Endodermal cell (in vitro differentiated cells): ENCODE data around the gene PRR14L. TPM values are rescaled to one million over a fixed set of nuclear protein-coding genes. Genes with fewer than 3 reads are reported as not detected.
A peak's percentile ranks its signal among the peaks of the same experiment; 100 is the strongest.
"Not testable (repeated sequence)": the region's sequence is repeated elsewhere in the genome, so short reads cannot be mapped to it uniquely, and the experiment has no call there.

Experiments
- DNase-seq: peaks from one replicate; pipeline ENCODE4 v3.0.0-alpha.2; 2017
- H3K27ac ChIP-seq: 2 replicates; pipeline ENCODE4 v1.5.1; 2013; ENCODE audit warnings: mild to moderate bottlenecking, low read depth, low read length, moderate library complexity
- H3K27me3 ChIP-seq: 2 replicates; pipeline ENCODE4 v1.6.1; 2013; ENCODE audit warnings: mild to moderate bottlenecking, low read length, moderate library complexity; ENCODE audit not compliant: insufficient read depth, control insufficient read depth, poor library complexity, severe bottlenecking
- H3K36me3 ChIP-seq: 2 replicates; pipeline ENCODE4 v1.7.0; 2013; ENCODE audit warnings: mild to moderate bottlenecking, low read length, moderate library complexity; ENCODE audit not compliant: control insufficient read depth, insufficient read depth
- H3K4me1 ChIP-seq: one replicate; pipeline ENCODE4 v1.7.0; 2013; ENCODE audit warnings: low read length; ENCODE audit not compliant: control insufficient read depth, insufficient read depth
- H3K4me3 ChIP-seq: 2 replicates; pipeline ENCODE4 v1.5.1; 2013; ENCODE audit warnings: mild to moderate bottlenecking, low read length, moderate library complexity
- H3K9ac ChIP-seq: 2 replicates; pipeline ENCODE4 v1.6.1; 2013; ENCODE audit warnings: mild to moderate bottlenecking, low read length, moderate library complexity; ENCODE audit not compliant: poor library complexity, severe bottlenecking; ENCODE audit errors: extremely low read depth
- H3K9me3 ChIP-seq: 2 replicates; pipeline ENCODE4 v1.6.1; 2013; ENCODE audit warnings: mild to moderate bottlenecking, low read length, moderate library complexity; ENCODE audit not compliant: control insufficient read depth
- H3K27ac Mint-ChIP-seq: 2 replicates; pipeline ENCODE4 v1.8.0; 2020; ENCODE audit warnings: mixed read lengths
- H3K27me3 Mint-ChIP-seq: 2 replicates; pipeline ENCODE4 v1.8.0; 2021; ENCODE audit warnings: mild to moderate bottlenecking, mixed read lengths; ENCODE audit not compliant: insufficient read depth
- H3K36me3 Mint-ChIP-seq: 2 replicates; pipeline ENCODE4 v1.8.0; 2020; ENCODE audit warnings: low read depth, mixed read lengths
- H3K4me1 Mint-ChIP-seq: 2 replicates; pipeline ENCODE4 v1.8.0; 2020; ENCODE audit warnings: mixed read lengths
- H3K4me3 Mint-ChIP-seq: 2 replicates; pipeline ENCODE4 v1.8.0; 2020; ENCODE audit warnings: mild to moderate bottlenecking, moderate library complexity, mixed read lengths
- H3K9me3 Mint-ChIP-seq: 2 replicates; pipeline ENCODE4 v1.8.0; 2020; ENCODE audit warnings: mild to moderate bottlenecking, mixed read lengths
- CTCF ChIP-seq: fragments of 200-600 bp; sonication (generic); conservative IDR thresholded peaks from 2 replicates; pipeline ENCODE4 v1.5.0; 2021; ENCODE audit warnings: antibody characterized with exemption, mild to moderate bottlenecking
- WGBS, 2 experiments: methylation state at CpG; one replicate each; pipeline versions ENCODE4 v1.1.5 to v1.1.7; 2013; ENCODE audit warnings: missing lambda C conversion rate in 2 of 2, mixed read lengths in 1 of 2; ENCODE audit not compliant: insufficient coverage in 1 of 2, insufficient read length in 1 of 2; 5-methylcytosine and 5-hydroxymethylcytosine counted together
- total RNA-seq, 2 donors: library from RNA; stranded (reverse); fragmentation: NEBNext Ultra II Directional in 1 of 2; extraction: Animal tissue kit (Norgen Biotek cat#: 25700) in 1 of 2; gene quantifications; 2 replicates in 1 of 2; 3 replicates in 1 of 2; pipeline ENCODE4 v1.2.1, GENCODE V29; 2021

PRR14L gene
- total RNA-seq, 2 donors from 2014 or later = 105 to 131 TPM

GRCh38 chr22:31742115-31742514 is 7.8 kb downstream of the PRR14L start:
- H3K27ac Mint-ChIP-seq = no peak overlapping the region
- Histone ChIP-seq H3K36me3 (peaks cover 48% of the 10 kb centered on the region), H3K27me3 (no peaks in the 10 kb centered on the region), H3K27ac (no peak overlapping the region), H3K4me3 (no peak overlapping the region), H3K9me3 (no peaks in the 10 kb centered on the region), H3K4me1 (no peaks in the 10 kb centered on the region), H3K9ac (no peak overlapping the region)
- no peak for DNase-seq
- TF ChIP-seq CTCF = no peak
- peaks cover 68% of the 10 kb centered on the region for H3K36me3 Mint-ChIP-seq
- no peaks in the 10 kb centered on the region for H3K9me3 Mint-ChIP-seq
- H3K27me3 Mint-ChIP-seq = no peaks in the 10 kb centered on the region
- peaks cover 18% of the 10 kb centered on the region for H3K4me1 Mint-ChIP-seq
- 94 to 98% methylated on average over 2 to 3 of the region's 3 CpGs for WGBS, 2 experiments
- H3K4me3 Mint-ChIP-seq = no peak overlapping the region

GRCh38 chr22:31740314-31740713 is 9.6 kb downstream of the PRR14L start:
- H3K4me1 Mint-ChIP-seq = peaks cover 14% of the 10 kb centered on the region
- H3K9me3 Mint-ChIP-seq, H3K9me3 ChIP-seq, H3K27ac Mint-ChIP-seq, H3K4me3 Mint-ChIP-seq, H3K9ac ChIP-seq, H3K4me1 ChIP-seq, H3K4me3 ChIP-seq, H3K27me3 ChIP-seq, H3K27me3 Mint-ChIP-seq, H3K27ac ChIP-seq, DNase-seq: not testable (repeated sequence)
- peaks cover 47% of the 10 kb centered on the region for H3K36me3 ChIP-seq
- WGBS, 2 experiments = 95 to 98% methylated on average over 6 to 7 of the region's 7 CpGs
- H3K36me3 Mint-ChIP-seq = peaks cover 62% of the 10 kb centered on the region

- no peak for DNase-seq
- H3K27me3 Mint-ChIP-seq = no peaks in the 10 kb centered on the region
- peaks cover 65% of the 10 kb centered on the region for H3K36me3 Mint-ChIP-seq
- no peaks in the 10 kb centered on the region for H3K27me3 ChIP-seq
- H3K9me3 Mint-ChIP-seq = no peaks in the 10 kb centered on the region
- H3K4me1 Mint-ChIP-seq = peaks cover 13% of the 10 kb centered on the region
- H3K27ac ChIP-seq = no peak overlapping the region
- H3K36me3 ChIP-seq = peaks cover 48% of the 10 kb centered on the region
- no peak overlapping the region for H3K4me3 Mint-ChIP-seq
- H3K9ac ChIP-seq = no peak overlapping the region
- WGBS, 2 experiments = 95 to 100% methylated on average over 2 of the region's 2 CpGs
- peak overlapping the region; percentile 76 for H3K27ac Mint-ChIP-seq
- TF ChIP-seq CTCF = no peak
- no peak overlapping the region for H3K4me3 ChIP-seq
- H3K4me1 ChIP-seq = no peaks in the 10 kb centered on the region
- H3K9me3 ChIP-seq = no peaks in the 10 kb centered on the region
Measured at GRCh38 chr22:31739795-31740201, 10.1 kb downstream of the PRR14L start.

- no peak for DNase-seq
- H3K9me3 ChIP-seq = no peaks in the 10 kb centered on the region
- H3K9ac ChIP-seq = no peak overlapping the region
- H3K4me3 ChIP-seq = no peak overlapping the region
- H3K9me3 Mint-ChIP-seq = no peaks in the 10 kb centered on the region
- H3K27ac ChIP-seq = no peak overlapping the region
- H3K27ac Mint-ChIP-seq = peak overlapping the region; percentile 62
- no peaks in the 10 kb centered on the region for H3K4me1 ChIP-seq
- H3K36me3 Mint-ChIP-seq = peaks cover 68% of the 10 kb centered on the region
- no peak overlapping the region for H3K4me3 Mint-ChIP-seq
- peaks cover 9% of the 10 kb centered on the region for H3K4me1 Mint-ChIP-seq
- no peaks in the 10 kb centered on the region for H3K27me3 Mint-ChIP-seq
- no peaks in the 10 kb centered on the region for H3K27me3 ChIP-seq
- peaks cover 58% of the 10 kb centered on the region for H3K36me3 ChIP-seq
- no peak for TF ChIP-seq CTCF
- 93 to 100% methylated on average over 2 of the region's 2 CpGs for WGBS, 2 experiments
Measured at GRCh38 chr22:31738566-31738965, 11.4 kb downstream of the PRR14L start.
